HG03460 (cell line): Measurements from ENCODE around the gene PLGRKT.
"Not testable (repeated sequence)": the region's sequence is repeated elsewhere in the genome, so short reads cannot be mapped to it uniquely, and the experiment has no call there.

Source experiments
- ATAC-seq: cut with Tn5 transposase; IDR thresholded peaks from one replicate; pipeline ENCODE4 v1.9.1; 2021; ENCODE audit not compliant: unreplicated experiment

Gene PLGRKT

GRCh38 chr9:5321601-5322000 lies 116.1 kb downstream of the PLGRKT start:
- not testable (repeated sequence) for ATAC-seq

DNA sequence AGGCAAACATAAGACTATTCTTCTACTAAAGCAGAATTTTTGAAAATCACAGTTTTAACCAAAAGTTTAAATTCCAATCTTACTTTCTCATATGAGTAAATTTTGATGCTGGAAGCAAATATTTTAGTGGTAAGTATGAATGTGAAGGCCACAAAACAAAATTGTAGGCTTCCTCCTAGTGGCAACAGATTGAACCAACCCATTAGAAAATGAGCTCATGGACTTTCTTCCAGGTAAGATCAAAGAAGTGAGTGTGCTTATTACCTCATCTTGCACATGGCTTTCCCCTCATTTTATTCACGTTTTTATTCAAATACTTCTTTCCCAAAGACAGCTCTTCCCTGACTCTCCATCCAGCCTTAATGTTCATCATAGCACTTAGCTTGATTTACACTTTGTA lies 116.7 kb downstream of the PLGRKT start:
- no peak for ATAC-seq

DNA sequence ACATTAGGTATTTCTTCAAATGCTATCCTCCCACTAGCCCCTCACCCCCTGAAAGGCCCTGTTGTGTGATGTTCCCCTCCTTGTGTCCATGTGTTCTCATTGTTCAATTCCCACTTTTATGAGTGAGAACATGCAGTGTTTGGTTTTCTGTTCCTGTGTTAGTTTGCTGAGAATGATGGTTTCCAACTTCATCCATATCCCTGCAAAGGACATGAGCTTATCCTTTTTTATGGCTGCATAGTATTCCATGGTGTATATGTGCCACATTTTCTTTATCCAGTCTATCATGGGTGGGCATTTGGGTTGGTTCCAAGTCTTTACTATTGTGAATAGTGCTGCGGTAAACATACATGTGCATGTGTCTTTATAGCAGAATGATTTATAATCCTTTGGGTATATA lies 121.3 kb downstream of the PLGRKT start:
- not testable (repeated sequence) for ATAC-seq

GRCh38 chr9:5315187-5315923 lies 122.4 kb downstream of the PLGRKT start:
- ATAC-seq = no peak

GRCh38 chr9:5310851-5311250 lies 126.9 kb downstream of the PLGRKT start:
- ATAC-seq = no peak
